ENCODE measurements around the gene FAM78A. TPM values are rescaled to one million over a fixed set of nuclear protein-coding genes. Genes with fewer than 3 reads are reported as not detected.

FAM78A gene
- total and polyA plus RNA-seq, 4 donors = 0.59 to 6.3 (median 3.0) TPM

DNA sequence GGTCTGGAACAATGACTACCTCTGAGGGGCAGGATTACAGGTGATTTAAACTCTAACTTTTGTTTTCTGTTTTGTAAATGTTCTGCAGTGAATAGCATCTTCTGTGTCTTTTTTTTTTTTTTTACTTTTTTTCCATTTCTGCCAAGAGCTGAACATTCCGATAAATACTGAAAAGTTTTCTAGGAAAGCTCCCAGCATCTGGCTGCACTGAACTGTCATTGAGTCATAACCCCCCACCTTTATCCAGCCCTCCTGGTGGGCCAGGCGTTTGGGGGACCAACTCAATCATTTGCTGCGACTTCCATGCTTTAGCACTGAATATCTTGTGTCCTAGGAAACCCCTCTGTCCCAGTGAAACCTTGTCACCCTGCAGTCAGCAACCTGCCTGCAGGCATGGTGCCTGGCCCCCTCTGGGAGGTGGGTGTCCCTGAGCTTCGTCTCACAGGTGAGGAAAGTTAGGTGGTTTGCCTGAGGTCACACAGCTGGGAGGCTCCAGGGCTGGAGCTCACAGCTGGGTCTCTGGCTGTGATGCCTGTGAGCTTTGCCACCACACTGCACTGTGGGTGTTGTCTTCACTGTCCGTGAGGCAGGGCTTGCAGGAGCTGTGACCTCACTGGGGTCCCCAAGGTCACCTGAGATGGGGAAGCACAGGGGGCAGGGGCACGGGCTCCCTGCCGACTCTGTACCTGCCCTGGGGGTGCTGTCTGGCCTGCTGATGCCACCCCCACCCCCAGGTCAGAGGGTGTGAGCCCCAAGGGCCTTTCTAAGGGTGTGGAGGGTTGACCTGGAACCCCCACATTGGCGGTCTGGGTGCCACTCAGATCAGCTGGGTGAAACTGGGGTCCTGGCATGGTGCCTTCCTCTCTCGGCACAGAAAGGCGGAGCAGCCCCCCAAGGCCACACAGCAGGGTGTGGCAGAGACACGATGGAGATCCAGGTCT lies 27.3 kb upstream of the FAM78A start:
- Histone ChIP-seq H3K27me3 (ENCODE audit: control insufficient read depth in 1 of 2, insufficient read depth in 2 of 2, low read length in 1 of 2) (no peaks in the 10 kb centered on the region), H3K9me3 (ENCODE audit: control insufficient read depth, low read length) (no peaks in the 10 kb centered on the region), H3K4me3 (ENCODE audit: low read length in 2 of 2) (no peak overlapping the region), H3K36me3 (ENCODE audit: control insufficient read depth in 1 of 2, insufficient read depth in 2 of 2, low read length in 1 of 2) (no peaks in the 10 kb centered on the region), H3K4me1 (ENCODE audit: control insufficient read depth in 1 of 2, insufficient read depth in 2 of 2, low read length in 2 of 2) (no peaks in the 10 kb centered on the region), H3K27ac (ENCODE audit: low read depth in 1 of 2, low read length in 2 of 2) (no peak overlapping the region)
- intact Hi-C loops (cut with DNase I) = no loop called here
- ATAC-seq (ENCODE audit: low FRiP score) (no peak), DNase-seq (no peak)
- WGBS, 2 donors = 83 to 87% methylated on average over 11 of the region's 11 CpGs

GRCh38 chr9:131302244-131303075 lies 26.1 kb upstream of the FAM78A start:
- ATAC-seq (ENCODE audit: low FRiP score) (no peak), DNase-seq (no peak)
- no peaks in the 10 kb centered on the region for H3K27me3 ChIP-seq (ENCODE audit: control insufficient read depth in 1 of 2, insufficient read depth in 2 of 2, low read length in 1 of 2)
- no peaks in the 10 kb centered on the region for H3K9me3 ChIP-seq (ENCODE audit: control insufficient read depth, low read length)
- H3K4me1 ChIP-seq (ENCODE audit: control insufficient read depth in 1 of 2, insufficient read depth in 2 of 2, low read length in 2 of 2) = no peaks in the 10 kb centered on the region
- no peaks in the 10 kb centered on the region for H3K36me3 ChIP-seq (ENCODE audit: control insufficient read depth in 1 of 2, insufficient read depth in 2 of 2, low read length in 1 of 2)
- H3K27ac ChIP-seq (ENCODE audit: low read depth in 1 of 2, low read length in 2 of 2) = no peak overlapping the region
- WGBS, 2 donors = 61% methylated on average over 16 of the region's 16 CpGs
- intact Hi-C loops (cut with DNase I) = no loop called here
- H3K4me3 ChIP-seq (ENCODE audit: low read length in 2 of 2) = no peak overlapping the region

GRCh38 chr9:131300444-131300843 lies 24.1 kb upstream of the FAM78A start:
- Histone ChIP-seq H3K4me3 (ENCODE audit: low read length in 2 of 2) (no peak overlapping the region), H3K36me3 (ENCODE audit: control insufficient read depth in 1 of 2, insufficient read depth in 2 of 2, low read length in 1 of 2) (no peaks in the 10 kb centered on the region), H3K27me3 (ENCODE audit: control insufficient read depth in 1 of 2, insufficient read depth in 2 of 2, low read length in 1 of 2) (no peaks in the 10 kb centered on the region), H3K9me3 (ENCODE audit: control insufficient read depth, low read length) (no peaks in the 10 kb centered on the region), H3K27ac (ENCODE audit: low read depth in 1 of 2, low read length in 2 of 2) (no peak overlapping the region), H3K4me1 (ENCODE audit: control insufficient read depth in 1 of 2, insufficient read depth in 2 of 2, low read length in 2 of 2) (no peaks in the 10 kb centered on the region)
- intact Hi-C loops (cut with DNase I) = no loop called here
- no peak for DNase-seq
- ATAC-seq (ENCODE audit: low FRiP score) = no peak

DNA sequence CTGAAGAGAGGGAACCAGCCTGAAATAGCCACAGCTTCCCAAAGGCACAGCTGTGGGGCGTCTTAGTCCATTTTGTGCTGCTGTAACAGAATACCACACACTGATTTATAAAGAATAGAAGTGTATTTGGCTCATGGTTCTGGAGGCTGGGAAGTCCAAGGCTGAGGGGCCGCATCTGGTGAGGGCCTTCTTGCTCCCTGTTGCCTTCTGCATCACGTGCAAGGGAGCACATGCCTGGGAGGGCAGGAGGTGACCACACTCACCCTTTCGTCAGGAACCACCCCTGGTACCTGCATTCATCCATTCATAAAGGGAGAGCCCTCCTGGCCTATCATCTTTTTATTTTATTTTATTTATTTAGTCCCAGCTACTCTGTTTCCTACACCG lies 23.6 kb upstream of the FAM78A start:
- no peaks in the 10 kb centered on the region for H3K9me3 ChIP-seq (ENCODE audit: control insufficient read depth, low read length)
- 74 to 80% methylated on average over 5 of the region's 5 CpGs for WGBS, 2 donors
- no peaks in the 10 kb centered on the region for H3K4me1 ChIP-seq (ENCODE audit: control insufficient read depth in 1 of 2, insufficient read depth in 2 of 2, low read length in 2 of 2)
- H3K27ac ChIP-seq (ENCODE audit: low read depth in 1 of 2, low read length in 2 of 2) = no peak overlapping the region
- H3K27me3 ChIP-seq (ENCODE audit: control insufficient read depth in 1 of 2, insufficient read depth in 2 of 2, low read length in 1 of 2) = no peaks in the 10 kb centered on the region
- no peak for DNase-seq
- intact Hi-C loops (cut with DNase I) = no loop called here
- no peak overlapping the region for H3K4me3 ChIP-seq (ENCODE audit: low read length in 2 of 2)
- H3K36me3 ChIP-seq (ENCODE audit: control insufficient read depth in 1 of 2, insufficient read depth in 2 of 2, low read length in 1 of 2) = no peaks in the 10 kb centered on the region
- ATAC-seq (ENCODE audit: low FRiP score) = no peak

DNA sequence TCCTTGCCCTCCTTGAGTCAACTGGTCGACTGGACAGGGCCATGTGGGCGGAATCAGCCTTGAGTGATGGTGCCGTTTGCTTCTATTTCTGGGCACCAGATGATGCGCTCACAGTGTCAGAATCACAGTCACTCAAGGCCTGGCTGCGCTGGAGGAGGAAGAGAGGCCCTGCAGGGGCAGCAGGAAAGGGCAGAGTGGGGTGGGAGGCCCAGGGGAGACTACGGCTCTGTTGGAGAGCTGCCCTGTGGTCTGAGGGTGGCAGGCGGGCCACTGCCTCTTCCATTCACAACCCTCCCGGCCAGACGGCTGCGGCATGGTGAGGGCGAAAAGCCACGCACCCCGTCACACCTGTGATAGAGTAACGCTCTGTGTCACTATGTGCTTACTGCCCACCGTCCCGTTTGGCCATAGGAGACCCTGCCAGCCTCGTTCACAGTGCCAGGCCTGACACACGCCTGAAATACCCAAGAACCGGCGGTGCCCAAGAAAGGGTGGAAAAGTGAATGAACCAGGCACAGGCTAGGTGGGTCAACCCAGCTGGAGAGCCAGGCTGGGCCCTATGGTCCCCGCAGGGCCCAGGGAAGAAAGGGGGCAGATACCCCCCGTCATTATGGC lies 23.1 kb upstream of the FAM78A start:
- no peak for ATAC-seq (ENCODE audit: low FRiP score)
- WGBS, 2 donors = 70 to 79% methylated on average over 22 of the region's 22 CpGs

DNA sequence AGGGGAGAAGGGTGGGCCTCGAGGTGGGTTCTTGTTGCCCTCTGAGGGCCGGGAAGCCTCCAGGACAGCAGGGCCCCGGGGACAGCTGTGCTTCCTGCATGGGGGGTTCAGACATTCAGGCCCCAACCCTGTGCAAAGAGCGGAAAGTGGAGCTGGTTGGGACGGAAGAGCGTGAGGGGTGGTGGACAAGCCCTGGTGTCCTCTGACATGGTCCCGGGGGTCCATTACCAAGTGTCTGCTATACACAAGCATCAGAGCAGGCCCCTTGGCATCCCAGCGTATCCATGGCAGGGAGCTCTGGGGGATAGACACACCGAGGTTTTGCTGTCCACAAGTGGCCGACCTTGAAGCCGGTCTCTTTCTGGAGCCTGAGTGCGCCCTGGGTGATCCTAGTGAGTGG lies 22.5 kb upstream of the FAM78A start:
- WGBS, 2 donors = 93% methylated on average over 12 of the region's 12 CpGs
- no peaks in the 10 kb centered on the region for H3K36me3 ChIP-seq (ENCODE audit: control insufficient read depth in 1 of 2, insufficient read depth in 2 of 2, low read length in 1 of 2)
- intact Hi-C loops (cut with DNase I) = no loop called here

More for the DNA sequence above, 23.1 kb upstream of the FAM78A start:
- Histone ChIP-seq H3K9me3 (ENCODE audit: control insufficient read depth, low read length) (no peaks in the 10 kb centered on the region), H3K4me3 (ENCODE audit: low read length in 2 of 2) (no peak overlapping the region), H3K36me3 (ENCODE audit: control insufficient read depth in 1 of 2, insufficient read depth in 2 of 2, low read length in 1 of 2) (no peaks in the 10 kb centered on the region), H3K4me1 (ENCODE audit: control insufficient read depth in 1 of 2, insufficient read depth in 2 of 2, low read length in 2 of 2) (no peaks in the 10 kb centered on the region), H3K27ac (ENCODE audit: low read depth in 1 of 2, low read length in 2 of 2) (no peak overlapping the region), H3K27me3 (ENCODE audit: control insufficient read depth in 1 of 2, insufficient read depth in 2 of 2, low read length in 1 of 2) (no peaks in the 10 kb centered on the region)
- intact Hi-C loops (cut with DNase I) = no loop called here
- no peak for DNase-seq

GRCh38 chr9:131298341-131298740 lies 22.0 kb upstream of the FAM78A start:
- H3K27ac ChIP-seq (ENCODE audit: low read depth in 1 of 2, low read length in 2 of 2) = no peak overlapping the region
- no peak overlapping the region for H3K4me3 ChIP-seq (ENCODE audit: low read length in 2 of 2)
- intact Hi-C loops (cut with DNase I) = no loop called here
- no peaks in the 10 kb centered on the region for H3K36me3 ChIP-seq (ENCODE audit: control insufficient read depth in 1 of 2, insufficient read depth in 2 of 2, low read length in 1 of 2)
- no peaks in the 10 kb centered on the region for H3K4me1 ChIP-seq (ENCODE audit: control insufficient read depth in 1 of 2, insufficient read depth in 2 of 2, low read length in 2 of 2)
- no peaks in the 10 kb centered on the region for H3K9me3 ChIP-seq (ENCODE audit: control insufficient read depth, low read length)
- 86 to 90% methylated on average over 5 of the region's 5 CpGs for WGBS, 2 donors
- DNase-seq = no peak
- no peaks in the 10 kb centered on the region for H3K27me3 ChIP-seq (ENCODE audit: control insufficient read depth in 1 of 2, insufficient read depth in 2 of 2, low read length in 1 of 2)
- ATAC-seq (ENCODE audit: low FRiP score) = no peak

More for the DNA sequence above, 22.5 kb upstream of the FAM78A start:
- no peaks in the 10 kb centered on the region for H3K9me3 ChIP-seq (ENCODE audit: control insufficient read depth, low read length)
- H3K4me3 ChIP-seq (ENCODE audit: low read length in 2 of 2) = no peak overlapping the region
- ATAC-seq (ENCODE audit: low FRiP score) = no peak
- no peaks in the 10 kb centered on the region for H3K4me1 ChIP-seq (ENCODE audit: control insufficient read depth in 1 of 2, insufficient read depth in 2 of 2, low read length in 2 of 2)
- no peaks in the 10 kb centered on the region for H3K27me3 ChIP-seq (ENCODE audit: control insufficient read depth in 1 of 2, insufficient read depth in 2 of 2, low read length in 1 of 2)
- no peak for DNase-seq
- H3K27ac ChIP-seq (ENCODE audit: low read depth in 1 of 2, low read length in 2 of 2) = no peak overlapping the region

GRCh38 chr9:131297903-131298302 lies 21.6 kb upstream of the FAM78A start:
- no peak for ATAC-seq (ENCODE audit: low FRiP score)
- no peaks in the 10 kb centered on the region for H3K36me3 ChIP-seq (ENCODE audit: control insufficient read depth in 1 of 2, insufficient read depth in 2 of 2, low read length in 1 of 2)
- intact Hi-C loops (cut with DNase I) = no loop called here
- no peak for DNase-seq
- H3K27ac ChIP-seq (ENCODE audit: low read depth in 1 of 2, low read length in 2 of 2) = no peak overlapping the region
- H3K4me1 ChIP-seq (ENCODE audit: control insufficient read depth in 1 of 2, insufficient read depth in 2 of 2, low read length in 2 of 2) = no peaks in the 10 kb centered on the region
- H3K4me3 ChIP-seq (ENCODE audit: low read length in 2 of 2) = no peak overlapping the region
- H3K27me3 ChIP-seq (ENCODE audit: control insufficient read depth in 1 of 2, insufficient read depth in 2 of 2, low read length in 1 of 2) = no peaks in the 10 kb centered on the region
- 64% methylated on average over 11 of the region's 11 CpGs for WGBS, 2 donors
- no peaks in the 10 kb centered on the region for H3K9me3 ChIP-seq (ENCODE audit: control insufficient read depth, low read length)

All from aorta (tissue), 5 donors.